GM21723 (cell line): ENCODE results near the gene ZEB2.

Experiments used
- ATAC-seq: cut with Tn5 transposase; IDR thresholded peaks from one replicate; pipeline ENCODE4 v1.9.1; 2021; ENCODE audit warnings: mild to moderate bottlenecking, moderate library complexity; ENCODE audit not compliant: unreplicated experiment

The ZEB2 gene

GRCh38 chr2:144519934-144520731, at the start of gene ZEB2:
Gene ZEB2, minus strand, starts transcription at chr2:144520119. Its CDS starts 2,769 bp downstream, at chr2:144517350.
- ATAC-seq = no peak

DNA sequence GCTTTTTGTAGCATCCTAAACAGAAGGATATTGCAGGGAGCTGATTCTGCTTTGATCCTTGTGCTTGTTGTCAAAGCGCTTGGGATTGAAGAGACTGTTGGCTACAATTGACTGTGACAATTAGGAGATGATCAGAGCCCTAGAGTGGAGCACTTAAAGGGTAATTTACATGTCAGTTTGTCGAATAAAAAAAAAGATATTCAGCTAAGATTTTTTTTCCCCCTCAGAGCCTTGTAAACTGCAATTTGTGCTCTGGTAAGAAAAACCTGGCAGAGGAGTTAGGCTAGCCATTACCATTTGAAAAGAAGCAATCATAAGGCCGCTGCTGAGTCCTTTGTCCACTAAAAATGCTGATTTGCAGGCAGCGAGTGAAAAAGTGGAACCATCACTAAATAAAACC, 47.8 kb upstream of the ZEB2 start:
- ATAC-seq = no peak

DNA sequence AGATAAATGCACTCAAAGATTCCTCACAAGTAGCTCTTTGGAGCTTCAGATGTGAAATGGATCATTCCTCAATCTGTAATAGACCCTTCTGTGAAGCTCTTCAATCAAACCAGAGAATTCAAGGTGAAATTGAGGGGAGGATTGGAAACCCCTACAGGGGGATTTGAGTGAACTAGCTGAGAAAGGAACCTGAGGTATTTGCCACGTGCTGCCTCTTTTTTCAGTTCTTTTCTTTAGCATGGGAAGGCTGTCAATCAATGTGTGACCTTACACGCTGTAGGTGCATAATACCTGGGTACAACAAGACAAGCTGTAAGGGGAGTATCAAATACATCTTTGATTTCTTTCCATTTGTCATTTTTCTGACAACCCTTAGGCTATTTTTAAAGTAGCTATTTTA, 46.5 kb upstream of the ZEB2 start:
- no peak for ATAC-seq

DNA sequence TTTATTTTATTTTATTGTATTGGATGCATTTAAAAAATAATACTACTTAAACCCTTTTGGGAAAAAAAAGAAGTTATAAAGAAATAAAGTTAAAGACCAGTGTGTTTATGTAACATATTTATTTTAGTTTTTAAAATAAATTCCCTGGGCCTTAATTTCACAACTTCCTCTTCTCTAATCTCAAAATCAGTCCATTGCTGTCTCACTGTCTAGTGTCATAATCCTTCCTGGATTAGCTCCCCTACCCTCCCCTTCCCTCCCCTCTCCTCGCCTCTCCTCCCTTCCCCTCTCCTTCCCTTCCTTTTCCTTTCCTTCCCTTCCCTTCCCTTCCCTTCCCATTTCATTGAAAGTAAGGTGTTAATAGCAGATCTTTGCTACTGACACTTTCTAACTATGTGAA, 40.3 kb upstream of the ZEB2 start:
- ATAC-seq = no peak

DNA sequence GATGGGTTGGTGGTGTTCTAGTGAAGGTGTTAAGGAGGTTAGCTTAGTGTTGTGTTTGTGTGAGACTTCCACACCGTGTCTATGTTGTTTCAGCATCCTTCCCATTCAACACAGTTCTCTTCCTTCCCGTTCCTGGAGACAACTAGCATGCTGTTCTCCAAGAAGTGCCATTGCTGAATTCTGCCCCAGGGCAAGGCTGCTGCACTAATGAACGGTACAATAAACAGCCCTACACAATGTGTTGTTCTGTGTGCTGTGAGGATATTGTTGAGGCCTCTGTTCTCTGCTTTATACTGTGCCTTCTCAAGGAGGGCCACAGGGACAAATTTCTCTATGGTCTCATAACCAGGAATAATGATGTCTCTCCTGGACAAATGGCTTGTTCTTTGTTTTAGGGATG, 39.8 kb upstream of the ZEB2 start:
- no peak for ATAC-seq

GRCh38 chr2:144559242-144559641, 39.3 kb upstream of the ZEB2 start:
- ATAC-seq = no peak

DNA sequence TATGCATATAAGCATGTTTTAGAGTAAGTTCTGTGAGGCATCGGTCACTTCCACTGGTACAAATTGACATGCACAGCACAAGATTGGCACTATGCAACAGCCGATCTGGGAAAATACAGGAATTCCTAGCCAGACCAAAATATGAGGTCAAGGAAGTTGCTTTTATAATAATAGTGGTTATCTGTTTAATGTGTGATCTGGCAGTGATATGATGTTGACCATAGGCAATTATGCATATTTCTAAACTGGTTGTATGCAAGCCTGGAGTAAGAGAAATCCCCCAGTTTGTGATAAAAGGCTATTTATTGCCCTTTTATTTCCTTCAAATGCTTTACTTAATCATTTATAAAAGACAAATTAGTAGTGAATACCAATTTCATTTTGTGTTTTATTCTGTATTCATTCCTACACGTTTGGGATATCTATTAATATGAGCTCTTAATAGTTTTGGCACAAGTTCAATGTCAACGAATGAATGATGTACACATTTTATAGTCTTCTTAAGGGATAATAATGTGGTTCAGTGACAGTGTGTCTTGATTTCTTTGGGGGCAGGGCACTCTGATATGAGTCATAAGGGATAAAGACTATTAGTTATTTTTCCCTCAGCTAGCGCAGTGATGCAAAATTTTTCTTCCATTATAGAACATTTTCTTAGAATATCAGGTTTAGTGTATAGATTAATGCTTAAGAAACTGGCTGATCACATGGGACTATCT, 34.7 kb upstream of the ZEB2 start:
- no peak for ATAC-seq

GRCh38 chr2:144553379-144553778, 33.5 kb upstream of the ZEB2 start:
- ATAC-seq = no peak

DNA sequence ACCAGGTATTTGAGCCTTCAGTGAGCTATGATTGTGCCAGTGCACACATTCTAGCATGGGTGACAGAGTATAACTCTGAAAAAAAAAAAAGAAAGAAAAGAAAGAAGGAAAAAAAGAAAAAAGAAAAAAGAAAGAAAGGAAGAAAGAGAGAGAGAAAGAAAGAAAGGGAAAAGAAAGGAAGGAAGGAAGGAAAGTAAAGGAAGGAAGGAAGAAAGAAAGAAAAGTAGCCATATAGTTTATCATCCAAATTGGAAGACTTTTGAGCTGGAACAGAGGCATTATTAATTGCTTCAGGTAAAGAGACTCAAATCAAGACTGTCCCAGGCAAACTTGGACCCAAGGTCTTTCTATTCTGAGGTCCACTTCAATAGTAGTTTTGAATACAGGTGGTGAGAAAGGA, 32.9 kb upstream of the ZEB2 start:
- ATAC-seq = no peak

- ATAC-seq = no peak
Measured at GRCh38 chr2:144550911-144551310, 31.0 kb upstream of the ZEB2 start.

DNA sequence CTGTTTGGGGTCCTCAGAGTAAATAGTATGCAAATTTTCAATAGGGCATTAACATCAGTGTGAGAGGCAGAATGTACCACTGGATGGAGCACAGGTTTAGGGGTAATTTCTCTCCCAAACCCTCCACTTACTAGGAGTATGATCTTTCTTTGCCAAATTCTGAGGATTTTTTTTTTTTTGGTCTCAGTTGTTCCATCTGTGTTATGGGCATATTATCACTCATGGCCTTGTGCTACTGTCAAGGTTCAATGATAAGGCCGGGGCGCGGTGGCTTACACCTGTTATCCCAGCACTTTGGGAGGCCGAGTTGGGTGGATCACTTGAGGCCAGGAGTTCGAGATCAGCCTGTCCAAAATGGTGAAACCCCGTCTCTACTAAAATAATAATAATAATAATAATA, 30.2 kb upstream of the ZEB2 start:
- no peak for ATAC-seq

- ATAC-seq = no peak
Measured at GRCh38 chr2:144548532-144549191, 28.7 kb upstream of the ZEB2 start.

- ATAC-seq = no peak
Measured at GRCh38 chr2:144548088-144548487, 28.2 kb upstream of the ZEB2 start.

GRCh38 chr2:144547494-144547893, 27.6 kb upstream of the ZEB2 start:
- ATAC-seq = no peak

DNA sequence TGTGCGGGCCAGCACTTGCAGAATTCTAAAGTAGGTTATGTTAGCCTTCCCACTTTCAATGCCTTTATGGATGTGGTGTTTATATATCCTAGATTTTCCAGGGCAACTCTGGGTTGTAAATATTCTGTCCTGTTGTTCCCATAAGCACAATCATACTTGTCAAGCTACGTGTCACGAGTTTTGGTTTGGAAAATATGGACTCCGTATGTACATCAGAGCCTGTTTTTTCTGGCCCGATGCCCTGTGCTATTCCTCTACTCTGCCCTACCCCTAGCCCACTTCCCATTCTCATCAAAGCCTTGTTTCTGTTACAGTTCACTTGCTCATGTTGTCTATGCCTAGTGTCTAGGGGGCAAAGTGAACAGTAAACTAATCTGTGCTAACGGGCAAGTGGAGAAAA, 27.0 kb upstream of the ZEB2 start:
- no peak for ATAC-seq

DNA sequence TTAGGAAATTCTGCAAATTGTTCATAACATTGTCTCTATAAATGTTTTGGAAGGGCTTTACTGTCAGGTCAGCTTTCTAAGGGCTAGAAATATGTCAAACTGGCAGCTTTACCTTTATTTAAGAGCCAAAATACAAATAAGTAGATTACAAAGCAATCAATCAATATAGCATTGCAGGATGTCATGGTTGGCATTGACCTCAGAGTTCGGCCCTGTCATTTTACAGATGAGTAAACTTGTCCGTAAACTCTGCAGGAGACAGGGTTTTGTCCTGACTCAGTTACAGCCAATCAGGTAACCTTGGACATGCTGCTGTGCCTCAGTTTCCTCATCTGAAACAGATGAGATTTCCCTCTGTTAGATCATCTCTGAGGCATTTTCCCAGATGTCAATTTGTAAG, 25.9 kb upstream of the ZEB2 start:
- no peak for ATAC-seq

- no peak for ATAC-seq
Measured at GRCh38 chr2:144544053-144544452, 24.1 kb upstream of the ZEB2 start.

DNA sequence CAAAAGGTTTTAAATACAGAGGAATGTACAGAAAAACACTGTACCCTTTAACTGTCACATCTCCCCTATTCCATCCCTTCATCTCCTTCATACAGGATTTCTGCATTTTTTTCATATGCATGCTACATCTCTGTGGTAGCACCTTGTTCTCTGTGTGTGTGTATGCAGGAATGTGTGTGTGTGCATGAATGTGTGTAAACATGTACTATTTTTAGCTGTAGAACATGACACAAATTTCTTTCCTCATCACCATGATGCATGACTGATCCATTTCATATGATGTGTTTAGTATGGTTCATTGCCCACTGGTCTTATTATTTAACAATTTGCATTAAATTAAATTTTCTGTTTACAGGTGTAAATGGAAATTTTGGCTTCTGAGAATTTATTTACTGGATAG, 21.5 kb upstream of the ZEB2 start:
- ATAC-seq = no peak

DNA sequence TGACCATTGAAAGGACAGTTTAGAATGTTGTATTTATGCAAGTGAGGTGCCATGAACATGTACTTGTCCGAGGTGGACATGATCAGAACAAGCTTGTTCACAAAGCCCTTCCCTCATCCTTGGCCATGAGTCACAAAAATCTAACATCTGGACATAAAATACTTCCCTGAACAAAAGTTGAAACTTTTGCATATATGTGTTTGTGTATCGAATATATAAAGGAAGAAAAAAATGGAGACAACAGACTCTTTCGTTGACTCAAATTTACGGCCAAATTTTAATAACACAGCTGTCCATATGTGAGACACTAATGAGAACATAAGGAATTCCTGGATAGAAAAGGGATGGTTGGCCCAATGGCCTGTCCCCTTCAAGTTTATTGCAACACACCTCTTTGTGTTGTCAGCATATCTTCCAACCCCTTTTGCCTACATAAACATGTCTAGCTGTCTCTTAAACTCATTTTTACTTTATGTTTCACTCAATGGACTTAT, 19.4 kb upstream of the ZEB2 start:
- ATAC-seq = no peak

DNA sequence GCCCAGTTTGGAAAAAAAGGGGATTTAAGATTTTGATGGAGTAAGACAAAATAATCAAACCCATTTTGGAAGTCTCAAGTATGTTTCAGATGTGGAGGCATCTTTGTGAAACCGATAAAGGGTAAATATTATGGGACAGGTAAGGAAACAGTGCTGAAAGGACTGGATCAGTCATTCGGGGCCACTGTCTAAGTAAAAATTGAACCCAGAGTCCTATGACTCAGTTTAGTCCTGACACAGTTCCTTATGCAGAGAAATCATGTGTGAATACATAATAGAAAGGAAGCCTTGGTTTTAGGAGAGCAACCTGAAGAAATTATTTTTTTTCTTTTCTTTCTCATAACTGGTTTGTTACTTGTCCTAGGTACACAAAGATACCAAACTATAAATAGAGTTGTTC, 15.4 kb upstream of the ZEB2 start:
- no peak for ATAC-seq

DNA sequence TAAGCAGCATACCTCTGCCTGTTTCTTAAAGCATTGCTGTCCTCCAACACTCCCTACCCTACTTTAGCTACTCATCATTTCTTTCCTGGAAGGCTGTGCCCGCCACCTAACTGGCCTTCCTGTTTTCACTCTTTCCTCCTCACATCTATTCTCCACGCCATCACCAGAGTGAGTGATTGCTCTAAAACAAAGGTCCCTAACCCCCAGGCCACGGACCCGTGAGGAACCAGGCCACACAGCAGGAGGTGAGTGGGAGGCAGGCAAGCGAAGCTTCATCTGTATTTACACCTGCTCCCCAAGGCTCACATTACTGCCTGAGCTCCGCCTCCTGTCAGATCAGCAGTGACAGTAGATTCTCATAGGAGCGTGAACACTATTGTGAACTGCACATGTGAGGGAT, 13.3 kb upstream of the ZEB2 start:
- no peak for ATAC-seq

DNA sequence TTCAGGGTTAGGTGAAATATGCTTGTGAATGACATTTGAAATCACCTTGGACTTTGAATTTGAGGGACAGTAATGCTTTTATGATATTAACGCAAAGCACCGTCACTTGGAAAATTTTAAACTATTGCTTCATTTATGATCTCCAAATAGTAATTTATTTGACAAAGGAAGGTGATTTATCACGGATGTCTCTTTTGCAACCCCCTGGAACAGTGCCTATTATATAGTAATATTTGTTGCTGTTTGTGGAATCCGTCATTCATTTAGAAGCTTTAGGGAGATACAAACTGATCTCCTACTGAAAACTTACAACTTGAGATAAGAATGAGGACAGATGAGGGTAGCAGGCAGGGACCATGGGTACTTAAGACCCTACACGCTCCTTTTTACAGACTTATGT, 10.7 kb upstream of the ZEB2 start:
- ATAC-seq = no peak
